ENCODE measurements around the gene CHAF1B.
A peak's percentile ranks its signal among the peaks of the same experiment; 100 is the strongest.

Gene CHAF1B

DNA sequence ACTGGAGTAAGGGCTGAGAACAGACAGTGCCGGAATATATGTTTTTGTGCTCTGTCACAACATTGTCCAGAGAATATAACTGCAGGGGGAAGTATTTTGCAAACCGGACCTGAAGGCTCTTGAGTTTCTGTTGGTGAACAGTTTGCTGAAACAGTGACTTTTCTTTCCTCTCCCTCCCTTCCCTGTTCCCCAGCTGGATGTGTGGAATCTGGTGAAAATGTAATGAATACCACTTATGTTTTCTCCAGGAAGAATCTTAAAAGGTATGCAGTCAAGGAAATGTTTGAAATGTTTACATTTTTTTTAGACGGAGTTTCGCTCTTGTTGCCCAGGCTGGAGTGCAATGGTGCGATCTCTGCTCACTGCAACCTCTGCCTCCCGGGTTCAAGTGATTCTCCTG, 23.4 kb downstream of the CHAF1B start:
- no peak overlapping the region for H3K27ac ChIP-seq
- TF ChIP-seq, protein P1, sequence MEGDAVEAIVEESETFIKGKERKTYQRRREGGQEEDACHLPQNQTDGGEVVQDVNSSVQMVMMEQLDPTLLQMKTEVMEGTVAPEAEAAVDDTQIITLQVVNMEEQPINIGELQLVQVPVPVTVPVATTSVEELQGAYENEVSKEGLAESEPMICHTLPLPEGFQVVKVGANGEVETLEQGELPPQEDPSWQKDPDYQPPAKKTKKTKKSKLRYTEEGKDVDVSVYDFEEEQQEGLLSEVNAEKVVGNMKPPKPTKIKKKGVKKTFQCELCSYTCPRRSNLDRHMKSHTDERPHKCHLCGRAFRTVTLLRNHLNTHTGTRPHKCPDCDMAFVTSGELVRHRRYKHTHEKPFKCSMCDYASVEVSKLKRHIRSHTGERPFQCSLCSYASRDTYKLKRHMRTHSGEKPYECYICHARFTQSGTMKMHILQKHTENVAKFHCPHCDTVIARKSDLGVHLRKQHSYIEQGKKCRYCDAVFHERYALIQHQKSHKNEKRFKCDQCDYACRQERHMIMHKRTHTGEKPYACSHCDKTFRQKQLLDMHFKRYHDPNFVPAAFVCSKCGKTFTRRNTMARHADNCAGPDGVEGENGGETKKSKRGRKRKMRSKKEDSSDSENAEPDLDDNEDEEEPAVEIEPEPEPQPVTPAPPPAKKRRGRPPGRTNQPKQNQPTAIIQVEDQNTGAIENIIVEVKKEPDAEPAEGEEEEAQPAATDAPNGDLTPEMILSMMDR (IDR thresholded peaks at IDR 0.05), result no peak
- no peak for TF ChIP-seq ZFX (IDR thresholded peaks at IDR 0.05; ENCODE audit: borderline replicate concordance)

DNA sequence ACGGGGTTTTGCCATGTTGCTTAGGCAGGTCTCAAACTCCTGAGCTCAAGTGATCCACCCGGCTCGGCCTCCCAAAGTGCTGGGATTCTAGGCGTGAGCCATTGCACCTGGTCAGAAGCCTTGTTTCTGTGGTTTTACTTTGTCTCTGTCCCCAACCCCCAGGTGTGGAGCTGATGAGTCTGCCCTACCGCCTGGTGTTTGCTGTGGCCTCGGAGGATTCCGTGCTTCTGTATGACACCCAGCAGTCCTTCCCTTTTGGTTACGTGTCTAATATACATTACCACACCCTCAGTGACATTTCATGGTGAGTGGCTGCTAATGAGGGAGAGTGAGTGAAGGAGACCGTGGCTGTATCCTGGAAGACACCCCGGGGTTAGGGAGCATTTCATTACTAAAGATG, 26.1 kb downstream of the CHAF1B start:
- TF ChIP-seq, protein P1 (IDR thresholded peaks at IDR 0.05), result no peak
- no peak for TF ChIP-seq ZFX (IDR thresholded peaks at IDR 0.05; ENCODE audit: borderline replicate concordance)

DNA sequence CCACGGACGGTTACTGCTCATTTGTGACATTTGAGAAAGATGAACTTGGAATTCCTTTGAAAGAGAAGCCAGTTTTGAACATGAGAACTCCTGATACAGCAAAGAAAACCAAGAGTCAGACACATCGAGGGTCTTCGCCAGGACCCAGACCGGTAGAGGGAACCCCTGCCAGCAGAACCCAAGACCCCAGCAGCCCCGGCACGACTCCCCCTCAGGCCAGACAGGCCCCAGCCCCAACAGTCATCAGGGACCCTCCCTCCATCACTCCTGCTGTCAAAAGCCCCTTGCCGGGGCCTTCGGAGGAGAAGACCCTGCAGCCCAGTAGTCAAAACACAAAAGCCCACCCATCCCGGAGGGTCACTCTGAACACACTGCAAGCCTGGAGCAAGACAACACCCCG, 27.7 kb downstream of the CHAF1B start:
- no peak overlapping the region for H3K27ac ChIP-seq
- TF ChIP-seq ZFX (IDR thresholded peaks at IDR 0.05; ENCODE audit: borderline replicate concordance), result no peak
- TF ChIP-seq, protein P1 (IDR thresholded peaks at IDR 0.05), result no peak

More for the DNA sequence above, 26.1 kb downstream of the CHAF1B start:
- no peak overlapping the region for H3K27ac ChIP-seq

DNA sequence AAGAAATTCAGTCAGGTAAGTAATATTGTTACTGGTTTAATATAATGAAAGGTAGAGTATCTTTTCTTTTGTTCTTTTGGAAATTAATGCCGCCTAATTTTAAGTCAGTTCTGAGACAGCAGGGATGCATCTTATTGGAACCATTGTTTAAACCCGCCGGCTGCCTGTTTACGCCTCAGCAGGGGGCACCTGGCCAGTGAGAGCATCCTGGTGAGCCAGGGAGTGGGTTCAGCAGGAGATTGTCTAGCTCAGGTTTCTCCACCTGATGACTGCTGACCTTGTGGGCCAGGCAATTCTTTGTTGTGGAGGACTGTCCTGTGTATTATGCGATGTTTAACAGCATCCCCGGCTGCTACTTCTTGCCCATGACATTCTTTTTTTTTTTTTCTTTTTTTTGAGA, 30.2 kb downstream of the CHAF1B start:
- no peak overlapping the region for H3K27ac ChIP-seq
- TF ChIP-seq ZFX (IDR thresholded peaks at IDR 0.05; ENCODE audit: borderline replicate concordance), result no peak
- TF ChIP-seq, protein P1 (IDR thresholded peaks at IDR 0.05), result no peak

DNA sequence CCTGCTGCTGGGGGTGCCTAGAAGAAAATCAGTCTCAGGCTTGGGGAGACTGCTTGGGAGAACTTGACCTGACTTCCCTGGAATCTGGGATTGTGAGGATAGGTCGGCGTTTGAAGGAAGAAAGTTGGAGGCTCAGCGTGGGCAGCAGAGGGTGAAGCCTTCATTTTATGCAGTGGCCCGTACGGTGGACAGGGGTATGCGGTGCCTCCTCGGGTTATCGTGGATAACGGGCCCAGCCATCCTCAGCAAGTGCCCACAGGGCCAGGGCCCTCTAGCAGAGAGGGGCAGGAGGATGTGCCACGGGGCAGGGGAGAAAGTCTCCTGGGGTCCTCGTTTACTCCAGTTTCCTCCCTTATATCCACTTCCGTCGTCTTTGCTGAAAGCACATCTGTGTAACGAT, 34.0 kb downstream of the CHAF1B start:
- no peak for TF ChIP-seq ZFX (IDR thresholded peaks at IDR 0.05; ENCODE audit: borderline replicate concordance)
- TF ChIP-seq, protein P1 (IDR thresholded peaks at IDR 0.05), result no peak
- no peak overlapping the region for H3K27ac ChIP-seq

DNA sequence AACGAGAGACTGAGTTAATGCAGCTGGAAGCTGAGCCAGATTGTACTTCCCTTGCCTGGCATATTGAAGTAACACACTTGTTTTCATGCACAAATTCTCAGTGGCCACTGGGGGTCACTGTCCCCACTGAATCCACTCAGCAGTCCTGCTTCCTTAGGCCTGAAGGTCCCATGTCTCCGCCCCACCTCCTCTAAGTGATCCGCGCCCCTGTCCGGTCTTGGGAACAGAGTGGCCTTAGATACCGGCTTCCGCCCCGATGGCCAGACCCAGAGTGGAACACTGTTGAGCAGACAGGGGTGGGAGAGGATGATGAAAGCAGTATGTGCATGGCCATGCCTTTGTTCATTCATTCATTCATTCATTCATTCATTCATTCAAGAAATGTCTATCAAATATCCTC, 34.8 kb downstream of the CHAF1B start:
- no peak for TF ChIP-seq ZFX (IDR thresholded peaks at IDR 0.05; ENCODE audit: borderline replicate concordance)
- TF ChIP-seq, protein P1 (IDR thresholded peaks at IDR 0.05), result peak; percentile 90
- no peak overlapping the region for H3K27ac ChIP-seq

DNA sequence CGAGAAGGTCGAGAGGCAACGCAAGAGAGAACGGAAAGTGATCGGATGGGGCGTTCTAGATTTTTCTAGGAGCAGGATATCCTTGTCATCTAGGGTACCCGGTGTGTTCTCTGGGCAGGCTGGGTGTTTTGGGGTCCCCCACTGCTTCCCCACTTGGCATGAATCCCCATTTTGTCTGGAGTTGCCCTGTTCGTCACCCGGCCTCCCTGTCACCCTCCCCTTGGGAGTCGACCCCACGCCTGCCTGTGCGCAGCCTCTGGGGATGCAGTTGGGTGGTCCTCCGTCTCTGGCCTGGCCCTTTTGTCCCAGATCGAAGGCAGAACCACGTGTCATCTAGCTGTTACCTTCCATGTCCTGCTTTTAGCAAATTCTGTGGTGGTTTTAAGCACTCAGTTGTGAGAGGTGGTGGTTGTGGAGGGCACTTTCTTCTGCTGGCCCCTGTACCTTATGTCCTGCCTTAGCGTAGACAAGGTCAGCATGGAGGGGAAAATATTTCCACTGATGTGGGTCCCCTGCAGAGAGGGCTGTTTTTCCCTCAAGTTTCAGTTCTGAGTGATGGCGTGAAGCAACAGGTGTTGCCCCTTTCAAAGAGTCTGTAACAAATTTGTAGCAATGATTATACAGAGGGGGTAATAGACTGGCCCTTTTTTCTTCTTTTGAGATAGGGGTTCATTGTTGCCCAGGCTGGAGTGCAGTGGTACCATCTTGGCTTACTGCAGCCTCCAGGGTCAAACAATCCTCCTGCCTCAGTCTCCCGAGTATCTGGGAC, 35.6 kb downstream of the CHAF1B start:
- no peak for TF ChIP-seq ZFX (IDR thresholded peaks at IDR 0.05; ENCODE audit: borderline replicate concordance)
- TF ChIP-seq, protein P1 (IDR thresholded peaks at IDR 0.05), result no peak
- no peak overlapping the region for H3K27ac ChIP-seq

Measured in 22Rv1 (cell line).